GM19238 (cell line): Measurements from ENCODE around the gene MTCH1.

Experiments
- DNase-seq: peaks from one replicate; pipeline ENCODE4 v3.0.0; 2011; ENCODE audit warnings: low spot score; ENCODE audit not compliant: insufficient read length

MTCH1 gene

DNA sequence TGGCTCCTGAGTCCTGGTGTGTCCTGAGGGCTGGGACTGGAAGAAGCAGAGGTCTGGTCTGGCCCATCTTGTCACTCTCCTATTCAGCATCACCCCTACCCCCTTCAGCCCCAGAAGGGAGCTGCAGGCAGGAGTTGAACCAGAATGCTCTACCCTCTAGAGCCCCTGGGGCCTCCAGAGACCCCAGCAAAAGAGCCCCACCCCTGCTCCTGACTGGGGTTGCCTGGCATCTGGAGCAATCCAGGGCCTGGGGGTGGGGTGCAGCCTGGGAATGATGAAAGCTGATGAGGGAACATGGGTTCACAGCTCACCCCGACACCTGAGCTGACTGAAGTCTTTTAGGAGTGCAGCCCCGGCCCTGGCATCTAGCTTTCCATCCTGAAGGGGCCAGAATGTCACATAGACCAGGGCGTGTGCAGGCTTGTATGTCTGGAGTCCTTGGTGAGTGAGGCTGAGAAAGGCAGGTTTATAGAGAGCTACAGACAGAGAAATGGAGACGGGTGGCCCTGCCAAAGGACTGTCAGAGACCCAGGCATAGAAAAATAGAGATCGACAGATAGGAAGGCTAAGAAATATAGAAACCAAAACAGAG, 31.7 kb upstream of the MTCH1 start:
- DNase-seq: no peak

DNA sequence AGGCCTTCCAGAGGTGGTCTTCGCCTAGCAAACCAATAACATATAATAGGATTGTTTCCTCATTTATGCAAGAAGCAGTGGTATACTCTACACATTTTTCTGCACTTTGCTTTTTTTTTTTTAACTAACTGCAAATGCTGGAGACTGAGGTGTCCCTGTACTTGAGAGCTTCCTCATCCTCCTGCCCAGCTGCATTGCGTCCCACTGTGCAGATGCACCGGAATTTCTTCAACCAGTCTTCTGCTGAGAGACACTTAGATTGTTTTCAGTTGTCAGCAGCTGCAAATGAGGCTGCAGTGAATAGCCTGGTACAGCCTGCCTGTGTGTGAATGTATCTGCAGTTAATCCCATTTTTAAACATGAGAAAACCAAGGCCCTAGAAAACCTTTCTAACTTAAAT, 31.0 kb upstream of the MTCH1 start:
- DNase-seq: no peak

DNA sequence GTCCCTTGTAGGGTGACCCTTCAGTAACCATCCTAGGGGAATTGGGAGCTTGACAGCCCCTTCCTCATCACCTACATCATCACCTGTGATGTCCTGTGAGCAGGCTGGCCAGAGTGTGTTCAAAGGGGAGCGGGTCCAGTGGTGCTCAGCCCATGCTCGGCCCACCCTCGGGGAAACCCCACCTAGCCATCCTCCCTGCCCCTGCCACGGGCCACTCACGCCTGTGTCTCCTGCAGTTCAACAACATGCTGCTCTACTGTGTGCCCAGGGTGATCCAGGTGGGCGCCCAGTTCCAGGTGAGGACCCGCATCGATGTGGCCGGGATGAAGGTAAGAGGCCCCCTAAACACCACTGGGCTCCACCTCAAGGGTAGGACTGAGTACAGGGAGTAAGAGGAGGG, 29.5 kb upstream of the MTCH1 start:
- no peak for DNase-seq

DNA sequence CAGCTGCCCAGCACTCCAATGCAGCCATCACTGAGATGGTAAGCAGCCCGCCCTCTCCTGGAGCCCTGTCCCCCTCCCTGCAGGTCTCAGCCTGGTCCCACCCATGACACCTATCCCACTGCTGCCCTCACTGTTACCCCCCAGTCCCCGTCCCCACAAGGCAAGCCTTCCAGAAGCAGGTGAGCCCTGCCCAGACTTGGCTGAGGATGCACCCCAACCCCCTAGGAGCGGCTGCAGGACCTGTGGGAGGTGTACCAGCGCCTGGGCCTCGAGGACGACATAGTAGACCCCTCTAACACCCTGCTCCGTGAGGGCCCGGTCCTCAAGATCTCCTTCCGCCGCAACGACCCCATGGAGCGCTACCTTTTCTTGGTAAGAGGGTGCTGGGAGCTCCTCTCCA, 28.7 kb upstream of the MTCH1 start:
- DNase-seq: no peak

DNA sequence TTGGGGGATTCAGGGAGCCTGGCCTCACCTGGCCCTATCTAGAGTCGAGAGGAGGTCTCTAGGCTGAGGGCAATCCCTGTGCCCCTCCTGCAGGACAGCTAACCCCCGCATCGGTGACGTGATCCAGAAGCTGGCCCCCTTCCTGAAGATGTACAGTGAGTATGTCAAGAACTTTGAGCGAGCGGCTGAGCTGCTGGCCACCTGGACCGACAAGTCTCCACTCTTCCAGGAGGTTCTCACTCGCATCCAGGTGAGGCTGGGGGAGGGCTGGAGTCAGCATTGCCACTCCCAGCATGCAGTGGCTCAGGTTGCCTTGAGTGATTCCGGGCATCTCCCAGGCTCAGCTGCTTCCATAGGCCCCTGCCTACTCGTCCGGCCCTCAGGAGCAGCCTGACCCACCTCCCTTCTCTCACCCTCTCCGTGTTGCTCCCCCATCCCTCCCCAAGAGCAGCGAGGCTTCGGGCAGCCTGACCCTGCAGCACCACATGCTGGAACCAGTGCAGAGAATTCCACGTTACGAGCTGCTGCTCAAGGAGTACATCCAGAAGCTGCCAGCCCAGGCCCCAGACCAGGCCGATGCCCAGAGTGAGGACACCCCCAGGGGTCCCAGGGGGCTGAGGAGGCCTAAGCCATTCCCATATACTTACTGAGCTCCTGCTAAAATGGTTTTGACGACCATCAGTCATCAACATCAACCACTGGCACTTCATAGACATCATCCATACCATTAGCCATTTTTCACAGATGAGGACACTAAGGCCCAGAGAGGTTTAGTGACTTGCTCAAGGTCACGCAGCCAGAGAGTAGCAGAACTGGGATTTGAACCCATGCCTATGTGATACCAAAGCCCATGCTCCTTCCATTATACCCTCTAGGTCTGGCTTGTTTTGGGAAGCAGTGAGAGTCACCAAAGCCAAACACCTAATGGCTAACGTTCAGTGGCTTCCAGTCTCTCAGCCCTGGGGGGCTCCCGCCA, 27.8 kb upstream of the MTCH1 start:
- no peak for DNase-seq

DNA sequence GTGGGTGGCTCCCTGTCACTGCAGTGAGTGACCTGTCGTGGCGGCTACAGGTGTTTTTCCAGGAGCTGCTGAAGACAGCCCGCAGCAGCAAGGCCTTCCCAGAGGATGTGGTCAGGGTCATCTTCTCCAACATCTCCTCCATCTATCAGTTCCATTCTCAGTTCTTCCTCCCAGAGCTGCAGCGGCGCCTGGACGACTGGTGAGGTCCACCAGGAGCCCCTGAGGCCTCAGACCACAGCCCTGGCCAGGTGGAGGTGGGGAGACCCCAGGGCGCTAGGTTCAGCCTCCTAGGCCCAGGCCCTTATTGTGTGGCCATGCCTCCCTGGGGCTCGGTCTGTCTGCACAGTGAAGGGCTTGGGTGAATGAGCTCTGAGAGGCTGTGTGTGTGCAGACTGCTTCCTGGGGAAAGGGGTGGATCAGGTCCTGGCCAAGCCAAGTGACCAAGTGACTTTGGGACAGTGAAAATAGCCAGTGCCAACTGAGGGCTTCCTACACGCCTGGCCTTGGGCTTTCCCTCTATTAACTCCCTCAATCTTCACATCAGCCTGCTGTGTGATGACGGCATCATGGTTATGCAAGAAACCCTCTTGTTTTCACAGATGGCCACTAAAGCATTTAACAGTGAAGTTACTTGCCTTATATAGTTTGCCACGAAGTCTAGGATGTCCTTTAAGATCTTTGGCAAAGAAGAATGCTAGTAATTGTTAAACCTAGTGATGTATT, 25.8 kb upstream of the MTCH1 start:
- DNase-seq: no peak

DNA sequence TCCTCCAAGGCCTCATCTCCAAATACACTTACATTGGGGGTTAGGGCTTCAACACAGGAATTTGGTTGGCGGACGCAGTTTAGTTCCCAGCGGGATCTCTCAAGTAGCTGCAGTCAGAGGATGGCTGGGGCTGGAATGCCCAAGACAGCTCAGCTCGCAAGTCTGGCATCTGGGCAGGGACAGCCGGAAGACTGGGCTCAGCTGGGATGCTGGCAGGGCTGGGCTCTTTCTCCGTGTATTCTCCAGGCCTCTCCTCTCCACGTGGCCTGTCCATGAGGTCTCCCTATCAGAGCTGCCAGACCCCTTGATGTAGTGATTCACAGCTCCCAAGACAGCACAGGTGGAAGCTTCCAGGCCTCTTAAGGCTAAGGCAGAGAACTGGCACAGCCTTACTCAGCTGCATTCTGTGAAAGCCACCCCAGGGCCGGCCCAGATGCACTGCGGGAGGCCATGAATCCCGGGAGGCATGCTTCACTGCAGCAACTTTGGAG, 24.5 kb upstream of the MTCH1 start:
- DNase-seq: no peak

DNA sequence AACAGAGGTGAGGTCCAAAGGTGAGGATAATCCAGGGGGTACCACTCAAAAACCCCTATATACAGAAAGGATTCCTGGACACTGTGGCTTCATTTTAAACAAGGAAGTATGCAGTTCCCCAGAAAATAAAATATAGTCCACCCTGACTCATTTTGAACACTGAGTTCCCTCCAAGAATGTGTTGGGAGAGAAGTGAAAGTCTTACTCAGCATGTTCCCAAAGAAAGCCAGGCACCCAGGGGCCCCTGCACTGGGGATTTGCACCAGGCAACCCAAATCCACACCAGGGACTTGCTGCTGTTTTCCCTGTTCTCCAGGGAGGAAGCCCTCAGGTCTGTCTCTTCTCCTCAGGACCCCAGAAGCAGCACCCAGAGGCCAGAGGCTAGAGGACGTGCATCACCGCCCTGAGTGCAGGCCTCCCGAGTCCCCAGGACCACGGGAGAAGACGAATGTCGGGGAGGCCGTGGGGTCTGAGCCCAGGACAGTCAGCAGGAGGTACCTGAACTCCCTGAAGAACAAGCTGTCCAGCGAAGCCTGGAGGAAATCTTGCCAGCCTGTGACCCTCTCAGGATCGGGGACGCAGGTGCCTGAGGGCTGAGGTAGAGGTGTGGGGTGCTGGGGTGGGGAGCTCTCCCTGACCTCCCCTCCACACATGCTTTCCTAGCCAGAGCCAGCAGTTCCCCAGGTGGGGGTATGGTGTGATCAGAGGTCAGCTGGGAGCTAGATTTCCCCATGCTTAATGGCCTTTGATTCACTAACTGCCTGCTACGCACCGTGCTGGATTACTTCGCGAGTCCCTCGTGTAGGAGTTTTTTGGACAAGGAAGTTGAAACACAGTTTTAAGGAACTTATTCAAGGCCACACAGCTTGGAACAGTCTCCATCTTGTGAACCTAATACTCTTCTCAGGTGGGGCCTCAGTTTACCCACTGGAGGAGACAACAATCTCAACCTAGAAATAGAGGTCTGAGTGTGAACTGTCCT, 22.8 kb upstream of the MTCH1 start:
- DNase-seq: no peak

DNA sequence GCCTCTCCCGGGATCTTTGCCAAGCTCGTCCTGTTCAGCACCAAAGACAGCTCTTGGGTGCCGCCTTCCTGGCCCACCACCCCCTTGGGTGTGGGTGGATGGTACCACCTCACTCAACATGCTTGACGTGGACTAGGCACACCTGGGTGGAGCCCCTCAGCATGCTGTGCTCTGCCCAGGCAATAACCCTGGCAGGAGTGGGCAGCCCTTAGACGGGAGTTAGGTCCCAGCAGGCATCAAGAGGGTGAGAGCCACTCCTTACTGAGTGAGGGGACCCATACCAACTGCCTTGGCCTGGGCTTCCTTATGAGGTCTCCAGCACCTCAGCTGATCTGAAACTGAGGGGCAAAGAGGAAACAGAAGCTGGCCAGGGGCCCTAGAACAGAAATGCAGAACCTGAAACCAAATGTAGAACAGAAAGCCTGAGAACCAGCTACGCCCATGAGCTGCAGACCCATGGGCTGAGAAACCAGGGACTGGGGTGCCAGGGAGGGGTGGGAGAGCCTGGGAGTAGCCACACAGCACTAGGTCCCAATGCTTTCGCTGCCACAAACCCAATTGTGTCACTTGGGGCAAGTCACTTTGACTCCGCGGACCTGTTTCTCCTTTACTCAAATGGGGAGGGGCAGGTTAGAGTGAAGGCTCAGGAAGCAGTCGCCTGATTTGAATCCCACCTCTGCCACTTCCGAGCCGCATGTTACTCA, 21.5 kb upstream of the MTCH1 start:
- no peak for DNase-seq

DNA sequence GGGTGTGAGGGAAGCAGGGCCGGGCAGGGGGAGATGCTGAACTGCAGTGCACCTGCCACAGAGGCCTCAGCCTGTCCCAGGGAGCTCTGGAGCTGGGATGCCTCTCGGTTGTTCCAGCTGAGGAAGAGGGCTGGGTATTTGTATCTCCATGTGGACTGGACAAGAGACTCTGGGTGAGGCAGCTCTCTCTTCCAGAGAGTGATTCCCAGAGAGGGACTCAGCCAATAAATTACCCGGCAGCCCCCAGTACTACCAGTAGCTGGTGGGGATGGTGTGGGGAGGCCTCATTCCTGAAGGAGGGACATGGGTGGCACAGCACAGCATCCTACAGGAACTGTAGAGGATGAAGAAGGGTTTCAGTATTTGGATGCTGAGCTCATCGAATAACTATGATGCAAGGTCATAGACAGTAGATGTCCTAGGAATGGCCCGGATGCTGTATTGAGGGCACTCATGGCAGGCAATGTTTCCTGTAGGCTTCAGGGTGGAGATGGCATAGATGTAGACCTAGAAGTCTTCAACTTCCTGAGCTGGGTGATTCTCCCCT, 20.9 kb upstream of the MTCH1 start:
- no peak for DNase-seq

DNA sequence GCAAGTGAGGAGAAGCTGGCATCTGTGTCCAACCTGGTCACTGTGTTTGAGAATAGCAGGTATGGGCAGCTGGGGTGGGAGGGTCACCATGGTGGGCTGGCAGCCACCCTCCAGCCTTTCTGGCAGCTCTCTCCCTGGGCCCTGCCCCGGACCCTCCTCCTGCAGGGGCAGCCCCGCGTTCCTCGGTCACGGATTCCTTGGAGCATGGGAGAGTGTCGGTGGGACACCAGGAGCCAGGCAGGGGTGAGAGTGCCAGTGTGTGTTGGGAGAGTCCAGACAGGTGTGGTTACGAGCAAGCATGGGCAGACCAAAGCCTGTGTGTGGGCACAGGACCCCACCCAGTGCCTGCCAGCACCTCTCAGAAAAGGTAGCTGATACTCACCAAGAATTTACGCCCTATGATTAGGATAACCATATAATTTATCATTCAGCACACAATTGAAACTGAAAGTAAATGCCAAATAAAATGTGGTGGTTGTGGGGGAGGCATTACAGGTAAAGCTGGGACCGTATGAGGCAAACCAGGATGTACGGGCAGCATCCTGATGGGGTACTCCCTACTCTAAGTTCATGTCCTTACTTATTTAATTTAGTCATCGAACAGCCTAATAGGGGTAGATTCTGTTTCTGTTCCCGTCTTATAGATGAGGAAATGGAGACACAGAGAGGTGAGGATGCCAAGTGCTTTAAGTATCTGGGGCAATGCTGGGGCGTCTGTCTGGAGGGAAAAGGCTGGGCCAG, 20.0 kb upstream of the MTCH1 start:
- no peak for DNase-seq

DNA sequence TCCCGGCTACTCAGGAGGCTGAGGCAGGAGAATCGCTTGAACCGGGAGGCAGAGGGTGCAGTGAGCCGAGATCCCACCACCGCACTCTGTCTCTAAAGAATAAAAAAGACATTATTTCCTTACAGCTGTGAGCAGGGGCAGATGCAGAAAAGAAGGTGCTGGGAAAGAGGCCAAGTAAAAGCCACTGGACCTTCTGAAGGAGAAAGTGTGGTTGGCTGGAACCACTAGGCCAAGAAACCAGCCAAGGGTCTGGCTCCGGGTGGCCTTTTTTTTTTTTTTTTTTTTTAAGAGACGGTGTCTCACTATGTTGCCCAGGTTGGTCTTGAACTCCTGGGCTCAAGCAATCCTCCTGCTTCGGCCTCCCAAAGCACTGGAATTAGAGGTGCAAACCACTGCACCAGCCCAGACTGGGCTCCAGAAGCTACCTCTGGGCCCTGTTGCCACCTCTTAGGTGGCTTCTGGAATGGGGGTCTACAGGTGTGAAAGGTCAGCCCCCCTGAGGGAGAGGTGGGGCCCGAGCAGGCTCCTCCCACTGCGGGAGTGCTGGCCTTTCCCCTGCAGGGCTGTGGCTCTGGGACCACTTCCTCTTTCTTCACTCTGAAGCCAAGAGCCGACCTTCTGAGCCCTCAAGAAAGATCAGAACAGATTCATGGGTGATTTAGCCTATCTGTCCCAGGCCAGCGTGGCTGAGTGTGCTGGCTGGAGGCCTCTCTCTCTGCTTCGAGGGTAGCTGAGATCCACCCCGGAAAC, 19.2 kb upstream of the MTCH1 start, which contains the start of gene FGD2:
Gene FGD2 (plus strand): TSS at position 595 of the 750 bp plus-strand sequence. CDS start 163 bp downstream, outside the sequence.
- DNase-seq: peak; percentile 93

DNA sequence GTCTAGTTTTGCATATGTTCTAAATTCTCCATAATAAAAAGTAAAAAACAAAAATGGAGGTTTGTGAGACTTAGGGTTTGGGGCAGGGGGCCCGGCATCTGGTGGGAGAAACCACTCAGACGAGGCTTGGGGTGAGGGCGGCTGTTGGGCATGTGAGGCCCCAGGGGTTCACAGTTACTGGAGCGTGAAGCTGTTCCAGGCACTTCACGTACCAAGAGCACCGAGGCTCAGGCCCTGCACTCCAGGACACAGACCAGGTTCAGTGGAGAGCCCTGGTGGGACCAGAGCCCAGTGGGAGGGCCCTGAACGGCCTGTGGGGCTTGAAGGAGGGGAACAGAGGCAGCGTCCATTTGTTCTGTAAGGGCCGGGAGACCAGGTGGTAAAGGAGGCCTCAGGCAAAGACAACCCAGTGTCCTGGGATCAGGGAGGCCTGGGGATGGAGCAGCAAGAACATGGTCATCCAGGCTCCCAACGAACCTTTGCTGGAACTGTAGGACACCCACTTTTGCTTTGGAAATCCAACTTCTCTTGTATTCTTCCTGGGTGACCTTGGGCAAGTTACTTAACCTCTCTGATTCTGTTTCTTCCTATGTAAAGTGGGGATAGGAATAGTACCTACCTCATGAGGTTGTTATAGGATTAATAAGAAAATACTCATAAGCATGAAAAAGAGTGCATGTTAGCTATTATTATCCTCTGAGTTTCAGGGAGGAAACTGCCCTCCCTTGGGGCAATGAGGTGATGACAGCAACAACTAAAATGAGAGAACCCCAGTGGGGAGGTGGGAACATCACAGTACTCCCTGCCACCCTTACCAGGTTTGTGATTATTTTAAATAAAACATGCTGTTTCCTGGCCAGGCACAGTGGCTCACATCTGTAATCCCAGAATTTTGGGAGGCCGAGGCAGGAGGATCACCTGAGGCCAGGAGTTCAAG, 18.3 kb upstream of the MTCH1 start:
- peak; percentile 63 for DNase-seq

DNA sequence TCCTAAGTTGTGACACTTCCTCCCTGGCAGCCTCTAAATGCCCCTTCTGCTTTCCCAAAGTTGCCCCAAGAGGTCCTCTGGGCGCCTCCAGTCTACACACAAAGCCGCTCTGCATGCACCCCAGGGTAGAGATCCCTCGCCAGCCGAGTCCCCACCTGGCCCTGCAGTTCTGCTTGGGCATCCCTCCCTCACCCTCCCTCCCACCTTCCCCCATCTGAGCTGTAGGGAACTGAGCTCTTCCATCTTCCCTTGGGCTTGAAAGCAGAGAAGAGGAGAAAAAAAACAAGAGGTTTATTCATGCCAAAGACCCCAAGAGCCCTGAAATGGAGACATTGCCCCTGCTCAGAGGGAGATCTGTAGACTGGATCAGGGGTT, 13.7 kb upstream of the MTCH1 start:
- no peak for DNase-seq

DNA sequence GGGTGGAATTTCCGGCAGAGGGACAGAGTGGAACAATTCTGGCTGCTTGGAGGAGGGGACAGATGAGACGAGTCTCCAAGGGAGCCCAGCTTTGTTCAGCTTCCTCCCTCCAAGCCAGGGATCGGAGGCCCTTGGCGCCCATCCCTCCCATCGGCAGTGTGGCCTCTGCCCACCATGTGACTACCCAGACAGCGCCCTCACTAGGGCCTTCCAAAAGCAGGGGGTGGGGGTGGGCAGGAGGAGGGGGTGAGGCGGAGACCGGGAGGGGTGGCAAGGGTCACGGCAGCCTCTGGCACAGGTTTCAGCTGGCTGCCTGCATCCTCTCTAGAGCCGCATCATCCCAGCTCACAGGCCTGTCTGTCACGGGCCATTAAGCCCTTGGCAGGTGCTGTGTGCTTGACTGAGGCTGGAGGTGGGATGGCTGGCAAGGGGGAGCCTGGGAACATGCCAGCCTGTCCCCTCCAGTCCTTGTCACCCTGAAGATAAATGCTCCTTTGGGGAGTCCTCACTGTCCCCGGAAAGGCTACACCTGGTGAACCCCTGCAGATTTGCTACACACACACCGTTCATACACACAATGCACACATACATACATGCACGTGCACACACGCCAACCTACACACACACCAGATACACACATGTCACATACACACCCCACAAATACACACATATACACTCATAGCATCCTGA, 13.2 kb upstream of the MTCH1 start:
- no peak for DNase-seq

DNA sequence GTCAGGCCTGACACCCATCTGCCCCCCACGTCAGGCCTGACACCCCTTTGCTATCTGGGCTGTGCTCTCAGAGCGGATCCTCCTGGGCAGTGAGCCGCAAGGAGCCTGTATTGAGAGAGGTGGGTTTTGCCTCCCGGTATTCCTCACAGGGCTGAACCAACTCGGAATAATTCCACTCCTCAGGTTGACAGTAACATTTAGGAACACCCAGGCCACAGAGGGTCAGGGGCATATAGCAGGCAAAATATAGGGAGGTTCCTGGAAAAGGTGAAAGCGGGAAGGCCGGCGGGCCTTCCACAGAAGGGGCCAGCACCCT, 12.7 kb upstream of the MTCH1 start:
- DNase-seq: no peak
